Middle frontal gyrus (tissue), 1 donor: ENCODE results near the gene DEFB112.

ENCODE experiments used
- DNase-seq: peaks from one replicate; pipeline ENCODE4 v3.0.0-alpha.2; 2015; ENCODE audit warnings: low spot score; ENCODE audit errors: extremely low spot score

The DEFB112 gene

GRCh38 chr6:50003139-50003538 lies 46.6 kb downstream of the DEFB112 start:
- no peak for DNase-seq

GRCh38 chr6:49995278-49995677 lies 54.5 kb downstream of the DEFB112 start:
- DNase-seq: no peak
